Transverse colon (tissue), 4 donors: ENCODE data around the gene LRPAP1.

Source experiments
- CTCF ChIP-seq, 5 experiments: fragments of 200-600 bp in 3 of 5; fragments of 450-650 bp in 2 of 5; sonication (generic) in 3 of 5; IDR thresholded peaks; 1 replicate in 2 of 5; 2 replicates in 3 of 5; pipeline ENCODE4 v1.5.1; 2016 to 2017; ENCODE audit warnings: antibody characterized with exemption in 5 of 5, inconsistent platforms in 3 of 5, mild to moderate bottlenecking in 2 of 5, moderate library complexity in 1 of 5
- EP300 ChIP-seq: sonication (generic); formaldehyde crosslinking; IDR thresholded peaks from one replicate; pipeline ENCODE4 v1.6.1; 2017; ENCODE audit warnings: antibody characterized with exemption, low read depth
- POLR2A ChIP-seq: fragments of 450-650 bp; IDR thresholded peaks from one replicate; pipeline ENCODE4 v1.6.1; 2016; ENCODE audit warnings: antibody characterized with exemption, mild to moderate bottlenecking, moderate library complexity
- POLR2AphosphoS5 ChIP-seq, 3 donors: sonication (generic); formaldehyde crosslinking; IDR thresholded peaks; one replicate each; pipeline ENCODE4 v1.6.1; 2016; ENCODE audit warnings: antibody characterized with exemption in 3 of 3

GRCh38 chr4:3484057-3484973 lies 47.9 kb downstream of the LRPAP1 start:
- TF ChIP-seq CTCF (IDR thresholded peaks at IDR 0.05): no peak
- TF ChIP-seq POLR2A: no peak
- TF ChIP-seq POLR2AphosphoS5 (IDR thresholded peaks at IDR 0.05): no peak
- no peak for TF ChIP-seq EP300
